HG03025 (cell line): ENCODE measurements around the gene ZKSCAN8.
"Not testable (repeated sequence)": the region's sequence is repeated elsewhere in the genome, so short reads cannot be mapped to it uniquely, and the experiment has no call there.

ENCODE experiments used
- ATAC-seq: cut with Tn5 transposase; IDR thresholded peaks from one replicate; pipeline ENCODE4 v1.9.1; 2021; ENCODE audit warnings: mild to moderate bottlenecking, moderate library complexity; ENCODE audit not compliant: unreplicated experiment, low FRiP score

The ZKSCAN8 gene

DNA sequence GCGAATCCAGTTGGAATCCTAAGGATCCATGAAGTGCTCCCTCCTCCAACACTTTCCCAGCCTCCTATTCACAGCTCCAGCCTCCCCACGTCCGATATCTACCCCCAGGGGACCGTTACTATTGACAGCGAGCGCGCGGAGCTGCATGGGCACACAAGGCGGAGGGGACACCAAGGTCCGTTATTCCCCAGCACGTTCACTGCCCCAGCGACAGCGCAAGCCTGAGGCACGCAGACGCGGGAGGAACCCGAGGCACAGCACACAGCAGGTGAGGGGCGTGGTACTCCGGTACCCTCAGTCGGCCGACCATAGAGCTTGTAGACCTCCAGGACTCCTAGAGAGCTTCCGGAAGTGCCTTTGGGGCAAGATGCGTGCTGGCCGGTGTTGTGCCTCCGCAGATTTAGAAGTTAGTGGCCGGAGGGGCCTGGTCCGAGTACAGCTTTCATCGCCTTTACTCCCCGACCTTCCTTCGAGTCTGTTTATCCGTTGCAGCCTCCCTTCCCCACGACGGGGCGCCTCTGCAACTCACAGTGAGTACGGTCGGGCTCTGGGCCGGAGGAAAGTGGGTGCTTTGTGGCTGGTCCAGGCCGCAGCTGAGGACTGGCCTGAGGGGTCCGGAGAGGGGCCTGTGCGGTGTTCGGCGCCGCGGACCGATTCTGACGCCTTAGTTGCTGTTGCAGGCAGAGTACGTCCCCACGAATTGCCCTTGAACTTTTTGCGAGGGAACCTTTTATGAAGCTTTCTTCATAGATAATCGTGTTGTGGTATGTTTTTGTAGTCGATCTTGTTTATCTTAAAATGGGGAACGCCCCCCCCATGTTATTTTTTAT lies at the start of gene ZKSCAN8:
ZKSCAN8 (plus strand) TSS at position 384 of the 830 bp plus-strand sequence. CDS start 6,525 bp downstream, outside the sequence.
- ATAC-seq: peak; percentile 84

DNA sequence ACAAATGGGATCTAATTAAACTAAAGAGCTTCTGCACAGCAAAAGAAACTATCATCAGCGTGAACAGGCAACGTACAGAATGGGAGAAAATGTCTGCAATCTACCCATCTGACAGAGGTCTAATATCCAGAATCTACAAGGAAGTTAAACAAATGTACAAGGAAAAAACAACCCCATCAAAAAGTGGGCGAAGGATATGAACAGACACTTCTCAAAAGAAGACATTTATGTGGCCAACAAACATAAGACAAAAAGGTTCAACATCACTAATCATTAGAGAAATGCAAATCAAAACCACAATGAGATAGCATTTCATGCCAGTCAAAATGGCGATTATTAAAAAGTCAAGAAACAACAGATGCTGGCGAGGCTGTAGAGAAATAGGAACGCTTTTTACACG lies 39.5 kb upstream of the ZKSCAN8 start:
- ATAC-seq: not testable (repeated sequence)

DNA sequence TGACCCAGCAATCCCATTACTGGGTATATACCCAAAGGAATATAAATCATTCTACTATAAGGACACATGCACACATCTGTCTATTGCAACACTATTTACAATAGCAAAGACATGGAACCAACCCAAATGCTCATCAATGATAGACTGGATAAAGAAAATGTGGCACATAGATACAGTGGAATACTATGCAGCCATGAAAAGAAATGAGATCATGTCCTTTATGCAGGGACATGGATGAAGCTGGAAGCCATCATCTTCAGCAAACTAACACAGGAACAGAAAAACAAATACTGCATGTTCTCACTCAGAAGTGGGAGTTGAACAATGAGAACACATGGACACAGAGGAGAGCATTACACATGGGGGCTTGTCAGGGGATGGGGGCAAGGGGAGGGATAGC lies 39.0 kb upstream of the ZKSCAN8 start:
- not testable (repeated sequence) for ATAC-seq

DNA sequence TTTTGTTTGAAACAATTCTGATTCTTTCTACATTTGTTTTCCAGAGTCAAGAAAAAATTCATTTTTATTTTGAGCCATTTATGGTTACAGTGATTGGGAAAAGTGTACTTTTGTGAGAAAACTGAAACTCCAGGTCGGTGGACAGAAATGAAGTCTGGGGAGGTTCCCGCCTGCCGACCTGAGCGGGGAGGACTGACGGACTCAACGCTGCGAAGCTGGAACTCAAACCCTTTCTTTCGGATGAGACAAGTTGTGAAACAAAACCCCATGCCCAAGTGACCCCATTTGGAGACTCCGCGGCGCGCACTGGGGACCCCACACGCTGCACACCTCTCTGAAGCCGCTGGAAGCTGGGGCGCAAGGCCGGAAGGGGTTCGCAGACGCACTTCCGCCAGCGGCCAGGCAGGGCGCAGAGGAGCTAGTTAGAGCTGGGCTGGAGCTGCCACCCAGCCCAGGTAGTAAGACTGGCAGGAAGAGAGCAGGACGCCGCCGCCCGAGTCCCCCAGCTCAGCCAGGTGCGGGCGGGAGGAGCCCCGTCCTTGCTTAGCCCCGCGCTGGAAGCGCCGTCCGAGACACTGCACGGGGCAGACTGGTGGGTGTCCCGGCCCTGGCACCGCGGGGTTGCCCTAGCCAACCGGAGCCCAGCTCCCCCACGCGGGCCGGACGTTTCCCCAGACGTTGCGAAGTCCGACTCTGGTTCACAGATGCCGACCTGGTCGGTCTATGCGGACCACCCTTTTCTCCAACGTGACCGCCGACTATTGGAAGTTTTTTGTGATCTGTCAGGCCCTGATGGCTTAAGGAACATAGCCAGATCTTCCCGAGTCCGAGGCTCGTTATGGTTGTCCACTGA lies 37.1 kb upstream of the ZKSCAN8 start:
- peak; percentile 99 for ATAC-seq

DNA sequence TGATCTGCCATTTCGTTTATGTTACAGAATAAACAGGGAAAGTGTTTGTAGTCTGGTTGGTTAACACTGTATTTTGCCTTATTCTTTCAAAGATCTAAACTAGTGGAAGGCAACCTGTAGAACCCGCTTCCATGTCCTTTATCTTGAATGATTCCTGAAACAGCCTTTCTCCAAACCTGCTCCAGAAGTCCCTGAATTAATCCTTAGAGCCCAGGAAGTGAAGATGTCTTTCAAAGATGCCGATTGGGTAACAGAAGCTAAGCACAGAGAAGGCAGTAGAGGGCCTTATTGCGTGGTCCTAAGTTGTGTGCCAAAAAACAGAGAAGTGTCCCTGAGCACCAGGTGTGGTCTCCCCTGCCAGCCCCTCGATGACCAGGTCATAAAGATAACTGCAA lies 36.4 kb upstream of the ZKSCAN8 start:
- peak; percentile 15 for ATAC-seq

DNA sequence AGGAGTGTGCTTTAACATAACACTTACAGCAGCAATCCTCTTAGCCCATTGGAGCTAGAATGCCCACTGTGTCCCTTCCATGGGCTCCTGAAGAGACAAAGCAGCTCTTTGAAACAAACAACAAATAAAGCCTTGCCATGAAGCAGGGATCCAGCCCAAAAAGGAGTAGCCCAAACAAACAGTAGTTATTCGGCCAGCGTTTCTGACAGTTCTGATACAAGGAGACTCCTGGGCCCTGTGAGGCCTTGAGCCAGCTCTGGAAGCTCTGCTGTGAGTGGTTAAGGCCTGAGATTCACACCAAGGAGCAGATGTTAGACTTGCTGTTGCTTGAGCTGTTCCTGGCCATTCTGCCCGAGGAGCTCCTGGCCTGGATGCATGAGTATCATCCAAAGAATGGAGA lies 34.2 kb upstream of the ZKSCAN8 start:
- no peak for ATAC-seq

DNA sequence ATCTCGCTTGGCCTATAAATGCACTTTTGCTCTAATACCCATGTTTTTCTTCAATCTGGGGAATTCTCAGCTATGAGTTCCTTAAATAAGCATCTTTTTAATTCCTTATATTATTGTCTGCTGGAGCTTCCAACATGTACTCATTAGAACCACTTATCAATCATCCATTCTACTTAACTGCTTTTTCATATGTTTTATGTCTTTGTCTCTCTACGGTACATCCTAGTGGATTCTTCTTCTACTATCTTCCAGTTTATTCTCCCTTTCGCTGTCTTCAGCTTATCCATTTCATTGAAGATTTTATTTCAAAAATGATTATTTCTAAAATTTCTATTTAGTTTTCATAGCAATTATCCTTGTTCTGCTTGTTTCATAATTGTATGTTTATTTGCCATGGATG lies 29.7 kb upstream of the ZKSCAN8 start:
- no peak for ATAC-seq

DNA sequence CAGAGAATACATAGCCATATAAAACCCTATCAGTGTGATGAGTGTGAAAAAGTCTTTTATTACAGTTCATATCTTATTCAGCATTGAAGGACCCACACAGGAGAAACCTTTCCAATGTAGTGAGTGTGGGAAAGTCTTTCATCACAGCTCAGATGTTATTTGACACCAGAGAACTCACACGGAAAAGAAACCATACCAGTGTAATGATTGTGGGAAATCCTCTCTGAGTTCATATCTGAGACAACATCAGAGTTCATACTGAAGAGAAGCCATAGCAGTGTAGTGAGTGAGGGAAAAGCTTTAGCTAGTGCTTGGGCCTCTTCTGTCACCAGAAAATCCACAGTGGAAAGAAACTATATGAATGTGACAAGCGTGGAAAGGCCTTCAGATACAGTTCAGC lies 25.9 kb upstream of the ZKSCAN8 start:
- no peak for ATAC-seq

DNA sequence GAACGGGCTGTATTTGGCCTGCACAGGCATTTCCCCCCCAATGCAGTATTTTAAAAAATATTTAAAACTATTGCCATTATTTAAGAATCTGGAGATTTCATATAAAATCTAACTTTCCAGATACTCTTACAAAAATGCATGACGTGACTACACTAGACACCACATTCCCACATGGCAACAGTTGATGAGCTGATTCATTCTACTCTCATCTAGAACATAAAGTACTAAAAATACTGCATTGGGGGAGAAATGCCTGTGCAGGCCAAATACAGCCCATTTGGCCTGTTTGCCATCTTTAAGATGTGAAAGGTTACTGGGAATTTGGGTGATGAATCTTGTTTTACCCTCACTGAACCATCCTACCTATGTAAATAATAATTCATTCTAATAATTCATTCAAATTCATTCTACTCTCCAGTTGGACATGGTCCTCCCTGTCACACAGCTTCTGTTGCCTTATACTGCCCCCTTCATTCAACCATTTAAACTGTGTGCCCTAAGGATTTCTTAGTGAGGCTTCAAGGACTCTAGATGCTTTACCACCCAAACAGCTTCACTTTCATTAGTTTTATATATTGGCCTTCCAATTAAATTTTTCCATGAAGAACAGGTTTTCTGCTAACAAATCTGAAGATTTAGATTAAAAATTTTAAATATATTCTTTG lies 24.2 kb upstream of the ZKSCAN8 start:
- ATAC-seq: no peak

DNA sequence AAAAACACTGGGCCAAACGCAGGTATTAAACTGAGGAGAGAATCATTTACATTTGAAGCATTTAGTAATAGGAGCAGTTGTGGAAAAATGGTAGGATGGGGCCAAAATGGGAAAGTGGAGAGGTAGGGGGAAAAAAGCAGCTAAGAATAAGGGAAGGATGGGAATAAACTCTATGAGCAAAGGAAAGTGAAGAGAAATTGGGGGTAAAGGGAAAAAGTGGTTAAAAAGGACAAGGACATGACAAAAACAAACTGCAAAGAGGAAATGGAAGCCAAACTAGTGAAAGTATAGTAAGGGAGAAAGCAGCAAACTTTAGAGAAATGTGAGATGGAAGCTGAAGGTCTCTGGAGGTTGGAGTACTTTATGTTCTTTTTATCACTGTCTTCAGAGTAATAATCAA lies 23.5 kb upstream of the ZKSCAN8 start:
- ATAC-seq: no peak

DNA sequence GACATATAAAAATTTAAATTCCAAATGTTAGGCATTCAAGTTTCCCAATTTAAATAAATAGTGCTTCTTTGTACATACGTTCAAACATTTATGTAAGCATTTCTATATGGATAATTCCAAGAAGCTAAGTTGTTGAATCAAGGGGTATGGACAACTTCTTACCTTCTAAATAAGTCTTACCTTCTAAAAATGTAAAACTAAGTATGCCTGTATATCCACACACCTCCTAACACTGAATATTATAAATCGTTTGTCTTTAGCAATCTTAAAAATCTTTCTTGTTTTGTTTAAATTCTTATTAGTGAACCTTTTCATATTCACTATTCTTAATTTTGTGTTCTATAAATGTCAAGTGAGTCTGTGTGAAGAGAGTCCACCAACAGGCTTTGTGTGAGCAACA lies 19.8 kb upstream of the ZKSCAN8 start:
- no peak for ATAC-seq

DNA sequence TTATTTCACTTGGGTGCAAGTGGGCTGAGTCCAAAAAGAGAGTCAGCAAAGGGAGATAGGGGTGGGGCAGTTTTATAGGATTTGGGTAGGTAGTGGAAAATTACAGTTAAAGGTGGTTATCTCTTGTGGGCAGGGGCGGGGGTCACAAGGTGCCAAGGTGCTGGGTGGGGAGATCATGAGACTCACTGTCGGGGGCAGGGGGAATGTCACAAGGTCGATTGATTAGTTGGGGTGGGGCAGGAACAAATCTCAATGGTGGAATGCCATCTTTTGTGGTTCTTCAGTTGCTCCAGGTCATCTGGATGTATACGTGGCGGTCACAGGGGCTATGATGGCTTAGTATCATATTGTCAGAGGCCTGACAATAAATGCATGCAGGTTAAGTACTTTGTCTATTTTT lies 19.4 kb upstream of the ZKSCAN8 start:
- ATAC-seq: not testable (repeated sequence)

DNA sequence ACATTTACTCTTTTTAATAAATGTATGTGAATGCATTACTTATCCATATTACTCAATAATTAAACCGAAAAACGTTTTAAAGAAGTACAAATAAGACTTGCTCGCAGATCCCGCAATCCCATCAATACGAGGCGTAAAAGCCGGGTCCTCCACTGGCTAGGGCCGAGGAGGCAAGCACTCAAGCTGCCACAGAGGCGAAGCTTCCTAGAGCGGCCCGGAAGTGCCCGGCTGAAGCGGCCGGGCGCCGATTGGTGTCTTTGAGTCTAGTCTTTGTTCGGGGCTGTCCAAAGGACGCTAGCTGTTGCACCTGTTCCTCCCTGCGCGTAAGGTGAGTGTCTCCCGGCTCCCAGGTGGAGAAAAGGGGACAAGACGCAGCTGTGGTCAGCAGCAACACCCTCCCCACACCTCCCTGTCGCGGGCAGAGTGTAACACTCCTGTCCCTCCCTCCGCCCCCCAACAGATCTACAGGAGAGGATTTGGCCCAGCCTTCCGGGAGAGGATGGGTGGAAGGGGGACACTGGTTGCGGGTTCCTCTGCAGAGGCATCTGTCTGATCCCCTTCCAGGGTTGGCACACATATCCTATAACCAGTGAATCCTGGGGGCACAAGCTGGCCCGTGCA lies 17.2 kb upstream of the ZKSCAN8 start, which contains the start of gene ZSCAN16:
ZSCAN16 (plus strand) TSS at position 260 of the 621 bp plus-strand sequence. CDS start 835 bp downstream, outside the sequence.
- peak; percentile 97 for ATAC-seq

DNA sequence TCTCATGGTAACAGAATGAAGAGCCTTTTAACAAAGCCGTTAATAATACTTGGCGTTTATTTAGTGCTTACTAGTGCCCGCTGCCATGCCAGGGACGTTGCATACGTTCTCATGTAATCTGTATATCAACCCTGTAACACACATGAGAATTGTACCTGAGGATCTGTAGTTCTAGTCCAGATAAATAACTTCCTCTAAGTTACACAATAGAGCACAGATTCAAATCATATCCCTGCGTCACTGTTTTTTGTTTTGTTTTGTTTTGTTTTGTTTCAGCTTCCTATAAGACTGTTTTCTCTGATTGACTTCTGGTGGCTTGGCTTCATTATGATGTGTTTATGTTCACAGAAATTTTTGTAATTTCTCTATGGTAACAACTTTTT lies 16.7 kb upstream of the ZKSCAN8 start:
- no peak for ATAC-seq

DNA sequence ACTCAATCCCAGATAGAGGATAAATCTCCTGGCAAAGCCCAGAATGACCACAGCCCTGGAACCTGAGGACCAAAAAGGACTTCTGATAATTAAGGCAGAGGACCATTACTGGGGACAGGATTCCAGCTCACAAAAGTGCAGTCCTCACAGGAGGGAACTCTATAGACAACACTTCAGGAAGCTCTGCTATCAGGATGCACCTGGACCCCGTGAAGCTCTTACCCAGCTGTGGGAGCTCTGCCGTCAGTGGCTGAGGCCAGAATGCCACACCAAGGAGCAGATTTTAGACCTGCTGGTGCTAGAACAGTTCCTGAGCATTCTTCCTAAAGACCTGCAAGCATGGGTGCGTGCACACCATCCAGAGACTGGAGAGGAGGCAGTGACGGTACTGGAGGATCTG lies 16.3 kb upstream of the ZKSCAN8 start:
- no peak for ATAC-seq

DNA sequence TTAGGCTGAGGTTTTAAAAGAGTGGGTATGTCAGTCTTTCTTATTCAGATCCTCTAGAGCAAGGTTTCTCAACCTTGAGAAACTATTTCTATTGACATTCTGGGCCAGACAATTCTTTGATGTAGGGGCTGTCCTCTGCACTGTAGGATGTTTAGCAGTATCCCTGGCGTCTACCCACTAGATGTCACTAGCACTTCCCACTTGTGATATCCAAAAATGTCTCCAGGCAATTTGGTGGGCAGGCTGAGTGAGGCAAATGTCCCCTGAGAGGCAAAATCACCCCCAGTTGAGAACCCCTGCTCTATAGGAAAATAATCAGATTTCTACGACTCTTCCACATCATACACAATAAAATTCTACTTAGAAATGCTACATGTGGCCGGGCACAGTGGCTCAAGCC lies 7.7 kb upstream of the ZKSCAN8 start:
- ATAC-seq: no peak

DNA sequence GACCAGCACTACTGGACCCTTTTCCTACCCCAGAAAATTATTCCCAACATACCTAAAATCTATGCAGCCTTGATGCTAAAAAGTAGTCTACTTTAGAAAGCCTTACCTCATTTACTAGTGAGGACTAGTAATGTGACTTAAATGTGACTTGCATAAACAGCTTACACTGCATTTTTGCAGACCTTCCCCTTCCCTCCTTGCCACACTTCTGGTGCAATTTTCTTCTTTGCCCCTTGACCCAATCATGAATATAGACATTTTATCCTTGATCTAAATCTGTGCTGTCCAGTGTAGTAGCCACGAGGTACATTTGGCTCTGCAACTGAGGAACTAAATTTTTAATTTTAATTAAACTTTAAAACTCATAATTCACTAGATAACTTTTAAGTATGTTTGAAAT lies 7.0 kb upstream of the ZKSCAN8 start:
- ATAC-seq: no peak

DNA sequence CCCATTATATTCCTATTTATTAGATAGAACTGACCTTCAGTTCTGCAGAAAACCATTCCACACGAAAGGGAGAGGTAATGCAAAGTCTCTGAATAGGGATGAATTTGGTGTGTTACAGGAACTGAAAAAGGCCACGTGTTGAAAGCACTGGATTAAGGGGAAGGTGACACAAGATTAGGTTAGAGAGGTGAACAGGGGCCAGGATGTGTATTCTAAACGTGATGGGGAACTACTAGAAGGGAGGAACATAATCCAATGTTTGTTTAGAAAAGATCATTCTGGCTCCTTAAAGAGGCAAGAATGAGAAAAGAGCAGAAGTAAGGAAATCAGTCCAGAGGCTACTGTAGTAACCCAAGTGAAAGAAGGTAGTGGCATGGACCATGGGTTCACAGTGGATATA lies 6.3 kb upstream of the ZKSCAN8 start:
- no peak for ATAC-seq

DNA sequence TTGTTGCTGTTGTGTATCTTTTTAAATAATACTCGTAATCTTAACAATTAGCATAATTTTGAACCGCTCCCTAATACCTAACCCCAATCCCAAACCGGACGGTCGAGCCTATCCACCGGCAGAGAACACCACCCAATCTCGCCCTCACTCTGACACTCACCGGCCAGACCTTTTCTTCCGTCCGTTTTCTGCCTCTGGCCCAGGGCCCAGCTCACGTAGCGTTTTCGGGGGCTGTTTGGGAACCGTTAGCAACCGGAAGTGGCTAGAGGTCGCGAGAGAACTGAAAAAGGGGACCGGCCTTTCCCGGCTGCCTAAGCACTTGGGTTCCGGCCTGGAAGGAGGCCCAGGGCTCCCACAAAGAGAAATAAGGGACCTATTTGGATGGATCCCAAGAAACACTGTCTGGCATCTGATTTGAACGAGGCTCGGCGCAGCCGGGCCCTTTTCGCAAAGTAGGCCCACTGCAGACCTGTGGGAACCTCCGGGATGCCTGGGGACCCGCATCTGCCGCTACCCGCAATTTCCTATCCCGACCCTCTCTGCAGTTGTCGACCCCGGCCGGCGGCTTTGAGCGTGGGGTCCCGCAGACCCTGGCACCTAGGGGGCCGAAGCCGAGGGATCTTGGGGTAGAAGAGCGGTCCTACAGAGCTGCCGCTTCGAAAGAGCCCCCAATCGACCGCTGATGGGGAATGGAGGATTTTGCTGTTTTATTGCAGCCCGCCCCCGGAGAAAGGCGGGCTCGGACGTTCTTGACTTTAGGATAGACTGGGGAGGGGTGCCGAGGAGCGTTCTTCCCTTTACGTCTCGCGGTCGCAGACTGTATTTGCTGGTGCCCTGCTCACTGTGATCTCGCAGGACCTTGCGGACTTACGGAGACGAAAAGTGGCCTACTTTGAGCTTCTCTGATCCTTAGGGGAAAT lies 4.8 kb upstream of the ZKSCAN8 start:
- peak; percentile 61 for ATAC-seq
